Spleen (tissue), 7 donors: ENCODE measurements around the gene PPP1R9B.
A peak's percentile ranks its signal among the peaks of the same experiment; 100 is the strongest.

Experiments used
- CTCF ChIP-seq, 11 experiments: fragments of 200-600 bp in 7 of 11; fragments of 450-650 bp in 4 of 11; sonication (generic) in 4 of 11; IDR thresholded peaks in 8 of 11; conservative IDR thresholded peaks in 3 of 11; 1 replicate in 7 of 11; 2 replicates in 4 of 11; pipeline versions ENCODE4 v1.4.0 to v1.8.0; 2016 to 2021; ENCODE audit warnings: antibody characterized with exemption in 11 of 11, inconsistent platforms in 4 of 11, mild to moderate bottlenecking in 1 of 11
- POLR2AphosphoS5 ChIP-seq, 3 donors: sonication (generic); formaldehyde crosslinking; IDR thresholded peaks; one replicate each; pipeline ENCODE4 v1.5.1; 2017; ENCODE audit warnings: antibody characterized with exemption in 3 of 3
- donor health status: DM: no; HTN: no; CAD: no; lungs with moderate emphysema.
- donor health status: DM: no; HTN: no; CAD: no.
- donor health status: DM: no; HTN: no; CAD: no.

- TF ChIP-seq POLR2AphosphoS5 (IDR thresholded peaks at IDR 0.05) (peak; percentile 51 to 74 (median 55)), CTCF (IDR thresholded peaks at IDR 0.05 in 8 of 11, conservative IDR thresholded peaks at IDR 0.05 in 3 of 11) (peak; percentile 90 to 98 (median 96))
Measured at GRCh38 chr17:50139950-50140885, 10.3 kb downstream of the PPP1R9B start.
